Muscle layer of colon (tissue), 2 donors: ENCODE results near the gene RAB36.

Experiments used
- H3K27ac ChIP-seq: one replicate; pipeline ENCODE4 v1.7.0; 2013; ENCODE audit warnings: low read depth, mild to moderate bottlenecking, low read length, moderate library complexity
- H3K27me3 ChIP-seq, 2 donors: one replicate each; pipeline ENCODE4 v1.7.0; 2013; ENCODE audit warnings: low read length in 2 of 2, mild to moderate bottlenecking in 2 of 2; ENCODE audit not compliant: insufficient read depth in 2 of 2, control insufficient read depth in 1 of 2
- H3K36me3 ChIP-seq: one replicate; pipeline ENCODE4 v1.7.0; 2013; ENCODE audit warnings: mild to moderate bottlenecking, low read length; ENCODE audit not compliant: insufficient read depth
- H3K4me1 ChIP-seq: one replicate; pipeline ENCODE4 v1.7.0; 2013; ENCODE audit warnings: mild to moderate bottlenecking, low read length; ENCODE audit not compliant: insufficient read depth
- H3K4me3 ChIP-seq, 2 donors: one replicate each; pipeline ENCODE4 v1.7.0; 2013; ENCODE audit warnings: low read length in 2 of 2, low read depth in 1 of 2, mild to moderate bottlenecking in 1 of 2, moderate library complexity in 1 of 2
- H3K9ac ChIP-seq: one replicate; pipeline ENCODE4 v1.7.0; 2013; ENCODE audit warnings: low read length
- H3K9me3 ChIP-seq: one replicate; pipeline ENCODE4 v1.7.0; 2013; ENCODE audit warnings: mild to moderate bottlenecking, low read length
- donor health status: abdominal sarcoma.
- donor health status: Adenocarcinoma of cecum.

The RAB36 gene

GRCh38 chr22:23124611-23125511 lies 20.4 kb upstream of the RAB36 start:
- no peaks in the 10 kb centered on the region for H3K27me3 ChIP-seq
- H3K36me3 ChIP-seq = no peaks in the 10 kb centered on the region
- no peaks in the 10 kb centered on the region for H3K9me3 ChIP-seq
- H3K4me3 ChIP-seq = no peak overlapping the region
- peaks cover 6% of the 10 kb centered on the region for H3K4me1 ChIP-seq
- H3K27ac ChIP-seq = no peak overlapping the region
- H3K9ac ChIP-seq = no peak overlapping the region

- Histone ChIP-seq H3K36me3 (no peaks in the 10 kb centered on the region), H3K9me3 (no peaks in the 10 kb centered on the region), H3K4me1 (peaks cover 6% of the 10 kb centered on the region), H3K27ac (no peak overlapping the region), H3K27me3 (no peaks in the 10 kb centered on the region), H3K4me3 (no peak overlapping the region), H3K9ac (no peak overlapping the region)
Observed at GRCh38 chr22:23125512-23126103, 19.7 kb upstream of the RAB36 start.

GRCh38 chr22:23126165-23127054 lies 18.9 kb upstream of the RAB36 start:
- Histone ChIP-seq H3K4me3 (no peak overlapping the region), H3K36me3 (no peaks in the 10 kb centered on the region), H3K9ac (no peak overlapping the region), H3K27ac (no peak overlapping the region), H3K9me3 (no peaks in the 10 kb centered on the region), H3K27me3 (no peaks in the 10 kb centered on the region), H3K4me1 (peaks cover 6% of the 10 kb centered on the region)

GRCh38 chr22:23127055-23127756 lies 18.1 kb upstream of the RAB36 start:
- no peaks in the 10 kb centered on the region for H3K36me3 ChIP-seq
- no peaks in the 10 kb centered on the region for H3K27me3 ChIP-seq
- peaks cover 6% of the 10 kb centered on the region for H3K4me1 ChIP-seq
- no peak overlapping the region for H3K4me3 ChIP-seq
- no peak overlapping the region for H3K27ac ChIP-seq
- no peaks in the 10 kb centered on the region for H3K9me3 ChIP-seq
- H3K9ac ChIP-seq = no peak overlapping the region

DNA sequence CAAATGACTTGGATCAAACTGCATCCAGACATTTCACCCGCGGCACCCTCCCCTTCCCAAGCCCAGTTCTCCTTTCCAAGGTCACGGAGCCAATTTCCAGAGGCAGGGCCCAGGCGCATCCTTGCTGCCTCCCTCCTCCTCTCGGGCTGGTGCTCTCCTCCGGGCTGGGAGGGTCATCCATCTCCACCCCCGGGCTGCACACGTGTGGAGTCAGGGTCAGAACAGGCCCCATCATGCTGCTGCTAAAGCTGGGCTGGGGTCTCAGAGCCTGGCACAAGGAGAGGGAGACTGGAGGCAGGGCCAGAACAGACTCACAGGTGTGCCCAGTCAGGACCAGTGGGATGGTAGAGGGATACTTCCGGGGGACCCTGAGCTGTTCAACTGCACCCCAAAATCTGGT lies 17.5 kb upstream of the RAB36 start:
- no peak overlapping the region for H3K9ac ChIP-seq
- H3K9me3 ChIP-seq = no peaks in the 10 kb centered on the region
- H3K27me3 ChIP-seq = no peaks in the 10 kb centered on the region
- peaks cover 6% of the 10 kb centered on the region for H3K4me1 ChIP-seq
- no peak overlapping the region for H3K4me3 ChIP-seq
- no peak overlapping the region for H3K27ac ChIP-seq
- H3K36me3 ChIP-seq = no peaks in the 10 kb centered on the region

GRCh38 chr22:23128269-23129108 lies 16.8 kb upstream of the RAB36 start:
- peaks cover 6% of the 10 kb centered on the region for H3K4me1 ChIP-seq
- no peaks in the 10 kb centered on the region for H3K27me3 ChIP-seq
- no peak overlapping the region for H3K9ac ChIP-seq
- no peak overlapping the region for H3K27ac ChIP-seq
- no peak overlapping the region for H3K4me3 ChIP-seq
- H3K36me3 ChIP-seq = no peaks in the 10 kb centered on the region
- H3K9me3 ChIP-seq = no peaks in the 10 kb centered on the region

GRCh38 chr22:23129149-23129548 lies 16.1 kb upstream of the RAB36 start:
- H3K9ac ChIP-seq = no peak overlapping the region
- no peaks in the 10 kb centered on the region for H3K36me3 ChIP-seq
- H3K27me3 ChIP-seq = no peaks in the 10 kb centered on the region
- H3K4me3 ChIP-seq = no peak overlapping the region
- peaks cover 6% of the 10 kb centered on the region for H3K4me1 ChIP-seq
- no peaks in the 10 kb centered on the region for H3K9me3 ChIP-seq
- no peak overlapping the region for H3K27ac ChIP-seq

- Histone ChIP-seq H3K36me3 (no peaks in the 10 kb centered on the region), H3K27ac (no peak overlapping the region), H3K4me3 (no peak overlapping the region), H3K27me3 (no peaks in the 10 kb centered on the region), H3K9me3 (no peaks in the 10 kb centered on the region), H3K9ac (no peak overlapping the region), H3K4me1 (peaks cover 3% of the 10 kb centered on the region)
Observed at GRCh38 chr22:23130697-23131096, 14.6 kb upstream of the RAB36 start.

DNA sequence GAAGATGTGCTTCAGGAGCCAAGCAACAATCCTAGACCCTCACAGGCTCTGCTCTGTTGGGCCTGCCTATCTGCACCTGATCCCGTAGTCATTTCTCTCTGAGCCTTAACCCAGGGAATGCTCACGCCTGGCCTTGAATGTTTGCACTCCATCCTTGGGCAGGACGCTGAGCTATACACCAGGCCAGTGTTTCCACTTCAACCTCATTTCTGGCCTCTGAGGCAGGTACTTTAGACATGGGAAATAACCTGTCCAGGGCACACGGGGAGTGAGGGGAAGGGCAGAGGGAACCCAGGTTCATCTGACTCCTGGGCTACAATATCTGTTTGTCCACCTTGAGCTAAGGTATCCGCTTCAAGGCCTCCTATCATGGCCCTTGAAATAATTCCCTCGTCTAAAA lies 13.3 kb upstream of the RAB36 start:
- Histone ChIP-seq H3K4me3 (no peak overlapping the region), H3K27me3 (no peaks in the 10 kb centered on the region), H3K9me3 (no peaks in the 10 kb centered on the region), H3K36me3 (no peaks in the 10 kb centered on the region), H3K4me1 (peaks cover 3% of the 10 kb centered on the region), H3K9ac (no peak overlapping the region), H3K27ac (no peak overlapping the region)

DNA sequence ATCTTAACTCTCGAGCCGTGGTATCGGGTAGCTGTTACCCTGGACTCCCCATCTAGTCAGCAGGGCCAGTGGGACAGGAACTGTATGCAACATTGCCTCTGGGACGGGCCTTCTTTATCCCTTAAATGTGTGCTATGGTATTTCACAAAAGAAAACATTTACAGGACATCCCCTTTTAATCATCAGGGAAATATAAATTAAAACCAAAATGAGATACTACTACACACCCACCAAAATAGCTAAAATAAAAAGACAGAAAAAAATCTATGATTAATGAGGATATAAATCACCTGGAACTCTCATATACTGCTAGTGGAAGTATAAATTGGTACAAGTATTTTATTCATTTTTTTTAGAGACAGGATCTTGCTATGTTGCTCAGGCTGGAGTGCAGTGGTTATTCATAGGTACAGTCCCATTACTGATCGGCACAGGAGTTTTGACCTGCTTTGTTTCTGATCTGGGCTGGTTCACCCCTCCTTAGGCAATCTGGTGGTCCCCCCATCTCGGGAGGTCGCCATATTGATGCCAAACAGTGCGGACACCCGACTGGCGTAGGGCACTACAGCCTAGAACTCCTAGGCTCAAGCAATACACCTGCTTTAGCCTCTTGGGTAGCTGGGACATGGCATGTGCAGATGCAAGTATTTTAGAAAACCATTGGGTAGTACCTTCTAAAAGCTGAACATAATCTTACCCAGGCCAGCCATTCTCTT lies 12.7 kb upstream of the RAB36 start:
- no peak overlapping the region for H3K4me3 ChIP-seq
- no peaks in the 10 kb centered on the region for H3K27me3 ChIP-seq
- no peak overlapping the region for H3K9ac ChIP-seq
- H3K27ac ChIP-seq = no peak overlapping the region
- no peaks in the 10 kb centered on the region for H3K36me3 ChIP-seq
- peaks cover 3% of the 10 kb centered on the region for H3K4me1 ChIP-seq
- no peaks in the 10 kb centered on the region for H3K9me3 ChIP-seq
